ENCODE measurements around the gene KCNJ1.

GRCh38 chr11:128835741-128836430, 31.2 kb downstream of the KCNJ1 start:
- TF ChIP-seq CTCF (IDR thresholded peaks at IDR 0.05; ENCODE audit: low read depth, low read length) (no peak), MAX (IDR thresholded peaks at IDR 0.05; ENCODE audit: low read depth, low read length) (no peak), POLR2A (IDR thresholded peaks at IDR 0.05; ENCODE audit: extremely low read depth, insufficient read length) (no peak)
